Measurements from ENCODE around the gene ASH1L. TPM values are rescaled to one million over a fixed set of nuclear protein-coding genes. Genes with fewer than 3 reads are reported as not detected.

The ASH1L gene
- total and polyA plus RNA-seq, 9 of the 15 experiments (the other 6 are each of a cell fraction or from before 2014, with no cell fraction given), result 2.0 to 23.3 (median 14.6) TPM

- no peak for TF ChIP-seq E4F1 (CRISPR knock-in tag; IDR thresholded peaks at IDR 0.05; ENCODE audit: borderline replicate concordance)
- TF ChIP-seq ZNF140 (CRISPR knock-in tag; IDR thresholded peaks at IDR 0.05), result no peak
- no peak for TF ChIP-seq ZHX1 (conservative IDR thresholded peaks at IDR 0.05; ENCODE audit: low read length)
- peak; percentile 64; the same call in 1 of the 2 replicates for TF ChIP-seq SMARCE1 (IDR thresholded peaks at IDR 0.05)
- TF ChIP-seq TFAM (CRISPR knock-in tag; conservative IDR thresholded peaks at IDR 0.05), result no peak
- no peak for TF ChIP-seq GTF2B (IDR thresholded peaks at IDR 0.05; ENCODE audit: extremely low read depth, insufficient read length)
- TF ChIP-seq XRCC3 (IDR thresholded peaks at IDR 0.05), result no peak
- TF ChIP-seq NFIC (IDR thresholded peaks at IDR 0.05), result peak; percentile 44
- TF ChIP-seq JUNB (CRISPR knock-in tag; conservative IDR thresholded peaks at IDR 0.05), result no peak
- no peak for TF ChIP-seq PHTF2 (CRISPR knock-in tag; IDR thresholded peaks at IDR 0.05)
- peak; percentile 77; the same call in 1 of the 2 replicates for TF ChIP-seq ZEB2 (IDR thresholded peaks at IDR 0.05)
- TF ChIP-seq HDGF (IDR thresholded peaks at IDR 0.05), result no peak
- TF ChIP-seq HEY1 (CRISPR knock-in tag; IDR thresholded peaks at IDR 0.05; ENCODE audit: borderline replicate concordance), result no peak
- no peak for TF ChIP-seq TAL1 (IDR thresholded peaks at IDR 0.05)
- no peak for TF ChIP-seq ELK1 (CRISPR knock-in tag; IDR thresholded peaks at IDR 0.05)
- no peak for TF ChIP-seq THRB (CRISPR knock-in tag; conservative IDR thresholded peaks at IDR 0.05)
- no peak for TF ChIP-seq ZNF224 (CRISPR knock-in tag; IDR thresholded peaks at IDR 0.05)
- TF ChIP-seq POLR2G (IDR thresholded peaks at IDR 0.05; ENCODE audit: low read depth, low read length), result peak; percentile 88
- TF ChIP-seq RBFOX2 (IDR thresholded peaks at IDR 0.05; ENCODE audit: low read depth, low read length), result peak; percentile 89
These were observed 47.1 kb upstream of the ASH1L start, which contains the start of gene MSTO1 (continued) for GRCh38 chr1:155609515-155610256.
